ENCODE data around the gene ADAD1.
"Not testable (repeated sequence)": the region's sequence is repeated elsewhere in the genome, so short reads cannot be mapped to it uniquely, and the experiment has no call there.

ADAD1 gene

DNA sequence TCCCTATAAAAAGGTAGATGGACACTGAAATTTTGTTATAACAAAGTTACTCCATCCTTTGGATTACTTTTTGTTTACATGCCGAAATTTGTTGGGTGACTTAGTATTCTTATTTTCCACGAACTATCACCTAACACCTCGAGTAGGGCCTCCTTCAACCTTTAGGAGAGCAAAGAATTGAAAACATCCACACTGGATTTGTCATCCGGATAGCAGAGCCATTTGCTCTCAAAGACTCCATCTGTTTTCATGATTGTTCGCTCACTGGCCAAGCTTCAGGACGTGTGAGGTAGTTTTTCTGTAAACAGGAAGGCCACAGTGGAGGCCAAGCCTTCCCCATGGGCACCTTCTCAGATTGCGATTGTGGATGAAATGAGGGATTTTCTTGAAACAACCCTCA is at the start of gene ADAD1:
Gene ADAD1, plus strand, starts transcription at position 301 of the 400 bp plus-strand sequence. CDS start 1,059 bp downstream, outside the sequence.
- DNase-seq: no peak

DNA sequence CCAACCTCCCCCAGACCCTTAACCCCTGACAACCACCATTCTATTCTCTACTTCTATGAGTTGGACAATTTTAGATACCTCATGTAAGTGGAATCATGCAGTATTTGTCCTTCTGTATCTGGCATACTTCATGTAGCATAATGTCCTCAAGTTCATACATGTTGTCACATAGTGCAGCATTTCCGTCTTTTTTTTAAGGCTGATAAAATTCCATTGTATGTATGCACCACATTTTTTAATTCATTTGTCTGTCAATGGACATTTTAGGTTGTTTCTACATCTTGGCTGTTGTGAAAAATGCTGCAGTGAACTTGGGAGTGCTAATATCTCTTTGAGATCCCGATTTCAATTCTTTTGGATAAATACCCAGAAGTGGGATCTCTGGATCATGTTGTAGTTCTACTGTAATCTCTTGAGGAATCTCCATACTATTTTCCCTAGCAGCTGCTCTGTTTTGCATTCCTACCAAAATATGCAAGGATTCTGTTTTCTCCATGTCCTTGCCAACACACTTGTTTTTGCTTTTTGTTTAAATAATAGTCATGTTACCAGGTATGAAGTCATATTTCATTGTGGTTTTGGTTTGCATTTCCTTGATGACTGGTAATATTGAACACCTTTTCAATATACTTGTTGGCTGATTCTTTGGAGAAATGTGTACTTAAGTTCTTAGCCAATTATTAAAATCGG is 48.8 kb upstream of the ADAD1 start:
- no peak for DNase-seq

DNA sequence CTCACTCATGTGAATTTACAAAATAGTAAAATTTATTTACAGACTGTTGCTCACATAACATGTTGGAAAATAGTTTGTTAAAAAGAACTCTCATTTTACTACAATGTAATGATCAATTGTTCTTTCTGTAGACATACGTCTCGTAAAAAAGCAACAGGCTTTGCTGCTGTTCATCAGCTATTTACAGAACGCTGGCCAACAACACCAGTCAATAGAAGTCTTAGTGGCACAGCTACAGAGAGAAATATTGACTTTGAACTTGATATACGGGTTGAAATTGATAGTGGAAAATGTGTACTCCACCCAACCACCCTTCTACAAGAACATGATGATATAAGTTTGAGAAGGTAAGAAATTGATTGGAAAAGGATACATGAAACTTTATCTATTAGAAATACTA is 47.6 kb upstream of the ADAD1 start:
- DNase-seq: no peak

DNA sequence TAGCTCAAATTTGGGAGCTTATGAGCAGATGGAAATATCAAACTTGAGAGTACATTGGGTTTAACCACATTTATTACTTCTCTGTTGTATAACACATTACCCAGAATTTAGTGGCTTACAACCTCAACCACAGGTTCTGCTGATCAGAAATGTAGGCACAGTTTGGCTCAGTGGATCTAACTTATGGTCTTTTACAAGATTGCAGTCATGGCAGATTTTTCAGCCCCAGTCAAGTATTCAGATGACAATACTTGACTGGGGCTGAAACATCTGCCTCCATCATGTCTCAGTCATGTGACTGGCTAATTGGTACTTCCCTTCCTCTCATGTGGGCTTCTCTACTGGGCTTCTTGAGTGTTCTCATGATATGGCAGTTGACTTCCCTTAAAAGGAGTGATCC is 44.0 kb upstream of the ADAD1 start:
- no peak for DNase-seq

DNA sequence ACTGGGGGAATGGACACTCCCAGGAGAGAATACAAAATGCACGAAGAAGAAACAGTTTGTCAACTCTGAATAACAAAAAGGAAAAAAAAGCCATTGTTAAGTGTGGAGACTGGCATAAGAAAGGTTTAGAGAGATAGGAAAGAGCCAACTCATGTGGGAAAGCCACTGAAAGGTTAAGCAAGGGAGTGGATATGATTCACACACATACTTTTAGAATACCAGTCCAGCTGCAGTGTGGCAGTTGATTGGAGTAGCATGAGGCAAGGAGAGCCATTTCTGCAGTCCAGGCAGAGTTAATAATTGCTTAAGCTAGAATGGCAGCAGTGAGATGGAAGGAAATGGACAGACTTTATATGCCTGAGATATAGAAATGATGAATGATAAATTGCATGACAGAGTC is 36.9 kb upstream of the ADAD1 start:
- no peak for DNase-seq

DNA sequence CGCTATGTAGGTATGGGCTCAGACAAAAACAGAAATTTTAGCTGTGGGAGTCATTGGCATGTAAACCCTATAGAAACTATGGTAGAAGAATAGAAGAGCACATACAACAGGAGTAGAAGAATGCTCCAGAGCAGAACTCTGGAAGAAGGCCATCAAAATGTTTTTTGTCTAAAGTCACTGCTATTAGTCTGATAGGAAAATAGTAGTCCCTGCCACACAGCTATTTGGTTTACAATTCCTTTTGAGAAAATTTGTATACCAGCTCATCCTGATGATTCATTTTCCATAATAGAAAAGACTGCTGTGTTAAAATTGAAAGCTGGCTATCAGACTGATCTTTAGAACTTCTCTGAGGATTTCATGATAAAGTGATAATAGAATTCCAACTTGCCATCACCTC is 32.8 kb upstream of the ADAD1 start:
- DNase-seq: no peak

DNA sequence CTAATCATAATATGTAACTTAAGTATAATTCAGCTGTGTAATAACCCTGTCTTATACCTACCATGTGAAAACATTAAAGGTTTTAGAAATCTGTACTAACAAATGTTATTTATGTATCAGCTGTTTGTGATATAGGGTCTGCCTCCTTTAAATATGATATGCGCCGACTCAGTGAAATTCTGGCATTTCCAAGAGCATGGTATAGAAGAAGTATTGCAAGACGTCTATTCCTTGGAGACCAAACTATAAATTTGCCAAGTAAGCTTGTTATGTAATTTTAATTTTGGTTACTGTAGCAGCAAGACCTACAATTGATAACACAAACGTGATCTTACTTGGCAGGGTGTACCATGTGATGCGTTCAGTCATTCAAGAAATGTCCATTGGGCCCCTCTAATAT is 32.3 kb upstream of the ADAD1 start:
- DNase-seq: no peak

DNA sequence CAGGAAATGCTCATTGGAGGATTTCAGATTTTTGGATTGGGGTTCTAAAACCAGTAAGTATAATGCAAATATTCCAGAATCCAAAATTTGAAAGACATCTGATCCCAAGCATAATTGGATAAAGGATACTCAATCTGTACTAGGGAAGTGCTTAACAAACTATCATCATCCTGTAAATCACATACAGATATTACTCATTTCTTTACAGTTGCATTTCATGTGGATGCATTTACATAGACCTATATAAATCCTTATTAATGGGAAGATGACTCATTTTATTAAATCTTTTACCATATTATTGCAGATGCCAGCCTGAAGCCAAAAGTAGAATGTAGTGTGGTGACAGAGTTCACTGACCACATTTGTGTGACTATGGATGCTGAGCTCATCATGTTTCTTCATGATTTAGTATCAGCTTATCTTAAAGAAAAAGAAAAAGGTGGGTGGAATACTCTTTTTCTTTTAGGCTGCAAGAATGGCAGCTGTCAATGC is 22.4 kb upstream of the ADAD1 start:
- DNase-seq: no peak

DNA sequence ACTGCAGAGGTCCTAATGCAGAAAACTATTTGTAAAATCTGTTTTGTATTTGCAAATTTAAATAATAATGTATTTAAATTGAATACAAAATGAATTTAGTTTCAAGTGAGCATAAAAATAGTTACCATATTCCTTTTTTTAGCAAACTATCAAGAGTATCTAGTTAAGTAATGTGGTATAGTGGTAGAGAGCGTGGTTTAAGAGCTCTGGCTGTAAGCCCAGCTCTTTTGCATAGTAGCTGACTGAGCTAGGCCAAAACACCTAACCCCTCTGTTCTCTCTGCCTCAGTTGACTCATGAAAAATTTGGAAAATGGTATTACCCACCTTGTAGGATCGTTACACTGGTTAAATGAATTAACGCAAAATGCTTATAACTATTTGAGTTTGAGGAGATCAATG is 18.1 kb upstream of the ADAD1 start:
- DNase-seq: no peak

DNA sequence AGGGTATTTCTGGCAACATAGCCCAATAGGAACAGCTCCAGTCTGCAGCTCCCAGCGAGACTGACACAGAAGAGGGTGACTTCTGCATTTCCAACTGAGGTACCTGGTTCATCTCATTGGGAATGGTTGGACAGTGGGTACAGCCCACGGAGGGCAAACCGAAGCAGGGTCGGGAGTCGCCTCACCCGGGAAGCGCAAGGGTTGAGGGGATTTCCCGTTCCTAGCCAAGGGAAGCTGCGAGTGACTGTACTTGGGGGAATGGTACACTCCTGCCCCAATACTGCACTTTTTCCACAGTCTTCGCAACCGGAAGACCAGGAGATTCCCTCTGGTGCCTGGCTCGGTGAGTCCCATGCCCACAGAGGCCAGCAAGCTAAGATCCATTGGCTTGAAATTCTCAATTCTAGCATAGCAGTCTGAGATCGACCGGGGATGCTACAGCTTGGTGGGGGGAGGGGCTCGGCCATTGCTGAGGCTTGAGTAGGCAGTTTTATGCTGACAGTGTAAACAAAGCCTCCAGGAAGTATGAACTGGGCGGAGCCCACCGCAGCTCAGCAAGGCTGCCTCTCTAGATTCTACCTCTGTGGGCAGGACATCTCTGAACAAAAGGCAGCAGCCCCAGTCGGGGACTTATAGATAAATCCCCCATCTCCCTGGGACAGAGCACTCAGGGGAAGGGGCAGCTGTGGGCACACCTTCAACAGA is 14.0 kb upstream of the ADAD1 start:
- no peak for DNase-seq

DNA sequence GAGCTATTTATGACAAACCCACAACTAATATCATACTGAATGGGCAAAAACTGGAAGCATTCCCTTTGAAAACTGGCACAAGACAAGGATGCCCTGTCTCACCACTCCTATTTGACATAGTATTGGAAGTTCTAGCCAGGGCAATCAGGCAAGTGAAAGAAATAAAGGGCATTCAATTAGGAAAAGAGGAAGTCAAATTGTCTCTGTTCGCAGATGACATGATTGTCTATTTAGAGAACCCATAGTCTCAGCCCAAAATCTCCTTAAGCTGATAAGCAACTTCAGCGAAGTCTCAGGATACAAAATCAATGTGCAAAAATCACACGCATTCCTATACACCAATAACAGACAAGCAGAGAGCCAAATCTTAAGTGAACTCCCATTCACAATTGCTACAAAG is 10.0 kb upstream of the ADAD1 start:
- DNase-seq: not testable (repeated sequence)

DNA sequence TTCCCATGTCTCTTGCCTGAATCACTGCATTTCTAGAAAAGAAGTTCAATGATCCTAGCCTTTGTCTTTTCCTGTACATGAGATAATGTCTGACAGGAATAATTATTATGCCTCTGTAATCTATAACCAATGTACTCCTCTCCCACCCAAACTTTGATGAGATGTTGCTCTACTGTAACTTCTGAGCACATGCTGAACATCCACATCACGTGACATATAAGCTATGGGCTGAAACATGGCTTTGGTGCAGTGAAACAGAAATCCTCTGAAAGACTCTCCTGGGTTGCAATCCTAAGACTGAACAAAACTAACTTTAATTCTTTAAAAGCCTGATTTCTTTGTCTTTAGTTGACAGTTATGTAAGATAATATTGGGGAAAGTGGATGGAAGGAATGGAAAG is 1.5 kb upstream of the ADAD1 start:
- no peak for DNase-seq

DNA sequence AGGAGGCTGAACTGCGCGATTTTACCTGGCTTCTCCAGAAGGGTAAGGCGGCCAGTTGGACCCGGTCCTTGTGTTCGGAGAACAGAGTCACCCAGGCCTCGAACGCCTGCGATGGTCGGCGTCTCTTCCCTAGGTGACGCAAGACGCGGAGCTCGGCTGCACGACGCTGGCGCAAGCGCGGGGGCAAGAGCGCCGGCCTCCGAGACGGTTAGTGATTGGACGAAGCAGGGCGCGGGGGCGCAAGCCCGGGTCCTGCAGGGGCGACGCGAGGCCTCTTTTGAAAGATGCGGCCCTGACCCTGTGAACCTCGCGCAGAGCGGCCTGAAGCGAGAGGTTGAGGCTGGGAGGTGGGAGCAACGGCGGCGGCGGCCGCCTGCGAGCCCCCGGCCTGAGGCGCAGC is 428 bp downstream of the ADAD1 start:
- DNase-seq: no peak

DNA sequence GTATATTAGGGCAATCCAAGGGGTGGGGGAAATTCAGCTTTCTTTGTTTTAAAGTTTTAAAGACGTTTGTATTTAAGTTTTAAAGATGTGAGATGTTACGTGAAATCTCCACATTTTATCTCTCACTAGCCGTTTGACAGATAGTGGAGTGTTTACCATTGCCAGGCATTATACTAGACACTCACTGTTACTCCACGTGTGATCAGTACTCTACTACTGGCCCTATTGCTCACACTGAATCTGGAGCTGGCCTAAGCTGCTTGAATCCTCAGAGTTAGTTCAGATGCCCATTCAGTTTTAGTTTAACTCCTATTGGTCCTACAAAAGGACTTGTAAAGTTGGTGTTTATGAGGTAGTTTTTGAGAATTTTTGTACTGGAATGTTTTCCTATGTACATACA is 4.5 kb downstream of the ADAD1 start:
- DNase-seq: no peak

DNA sequence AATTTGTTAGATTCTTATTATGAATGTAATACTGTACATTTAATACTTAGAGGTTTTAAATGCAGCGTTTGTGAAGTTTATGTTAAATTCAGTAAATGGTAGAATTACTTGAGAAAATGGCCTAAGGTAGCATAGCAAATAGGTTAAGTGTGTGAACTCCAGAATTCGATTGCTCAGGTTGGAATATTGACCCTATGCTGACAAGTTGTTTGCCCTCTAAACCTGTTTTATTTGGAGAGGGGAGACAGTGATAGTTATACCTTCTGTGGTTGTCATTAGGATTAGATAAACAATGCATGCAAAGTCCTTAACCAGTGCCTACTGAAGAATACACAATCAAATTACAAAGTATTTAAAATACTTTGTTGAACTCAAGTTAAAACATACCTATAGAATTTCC is 5.4 kb downstream of the ADAD1 start:
- DNase-seq: no peak

DNA sequence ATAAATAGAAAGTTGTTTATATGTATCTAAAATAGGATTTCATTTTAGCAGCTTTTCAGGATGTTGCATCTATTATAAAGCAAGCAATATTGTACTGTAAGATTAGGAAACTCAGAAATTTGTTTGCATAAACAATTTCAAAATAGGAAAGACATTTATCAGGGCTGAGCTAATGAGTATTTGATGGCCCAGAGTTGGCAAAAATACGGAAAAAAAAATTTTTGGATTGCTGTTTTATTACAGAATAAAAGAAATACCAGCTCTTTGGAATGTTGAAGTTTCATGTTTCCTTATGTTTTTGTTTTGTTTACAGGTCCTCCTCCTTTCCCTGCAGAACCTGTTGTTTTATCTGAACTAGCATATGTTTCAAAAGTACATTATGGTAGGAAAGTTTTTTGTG is 14.5 kb downstream of the ADAD1 start:
- no peak for DNase-seq

DNA sequence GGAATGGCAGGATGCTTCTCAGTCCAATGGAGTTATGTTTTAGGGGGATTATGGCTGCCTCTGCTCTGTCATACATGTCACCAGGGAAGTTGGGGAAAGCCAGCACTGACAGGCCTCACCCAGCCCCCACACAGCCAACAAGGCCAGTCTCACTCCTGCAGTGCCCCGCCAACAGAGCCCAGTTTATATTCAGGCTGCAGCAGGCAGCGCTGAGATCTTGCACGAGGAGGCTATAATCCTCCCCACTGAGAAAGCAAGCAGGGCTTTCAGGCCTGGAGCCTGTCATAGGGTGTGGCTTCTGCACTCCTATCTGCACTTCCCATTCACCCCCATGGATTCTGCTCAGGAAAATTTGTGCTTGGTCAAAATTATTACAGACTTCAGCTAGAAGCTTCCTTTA is 25.1 kb downstream of the ADAD1 start:
- no peak for DNase-seq

DNA sequence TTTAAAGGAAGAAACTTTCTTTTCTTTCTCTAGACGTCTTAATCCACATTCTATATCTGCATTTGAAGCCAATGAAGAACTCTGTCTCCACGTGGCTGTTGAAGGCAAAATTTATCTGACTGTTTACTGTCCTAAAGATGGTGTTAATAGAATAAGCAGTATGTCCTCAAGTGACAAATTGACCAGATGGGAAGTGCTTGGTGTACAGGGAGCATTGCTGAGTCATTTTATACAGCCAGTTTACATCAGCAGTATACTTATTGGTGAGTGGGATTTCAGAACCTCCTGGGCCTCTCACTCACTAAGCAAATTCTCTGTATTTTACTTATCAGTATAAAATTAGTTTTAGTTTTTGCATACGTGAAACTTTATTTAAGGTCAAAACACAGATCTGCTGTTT is 33.7 kb downstream of the ADAD1 start:
- DNase-seq: no peak

DNA sequence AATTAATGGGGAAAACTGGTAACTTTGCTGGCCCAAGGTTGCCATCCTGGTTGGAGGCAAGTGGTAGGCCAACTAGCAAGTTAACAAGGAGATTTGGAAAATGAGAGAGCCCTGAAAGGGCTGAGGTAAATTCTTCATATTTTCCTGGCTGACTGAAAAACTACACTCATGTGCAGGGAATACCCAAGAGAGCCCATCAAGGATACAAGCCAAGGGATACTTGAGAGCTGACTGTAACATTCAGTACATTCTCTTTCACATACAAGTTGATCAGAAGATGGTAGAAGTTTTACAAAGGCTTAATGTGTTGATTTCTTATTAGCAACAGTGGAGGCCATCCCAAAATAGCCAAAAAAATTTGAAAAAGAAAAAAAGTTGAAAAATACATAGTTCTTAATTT is 44.4 kb downstream of the ADAD1 start:
- no peak for DNase-seq

DNA sequence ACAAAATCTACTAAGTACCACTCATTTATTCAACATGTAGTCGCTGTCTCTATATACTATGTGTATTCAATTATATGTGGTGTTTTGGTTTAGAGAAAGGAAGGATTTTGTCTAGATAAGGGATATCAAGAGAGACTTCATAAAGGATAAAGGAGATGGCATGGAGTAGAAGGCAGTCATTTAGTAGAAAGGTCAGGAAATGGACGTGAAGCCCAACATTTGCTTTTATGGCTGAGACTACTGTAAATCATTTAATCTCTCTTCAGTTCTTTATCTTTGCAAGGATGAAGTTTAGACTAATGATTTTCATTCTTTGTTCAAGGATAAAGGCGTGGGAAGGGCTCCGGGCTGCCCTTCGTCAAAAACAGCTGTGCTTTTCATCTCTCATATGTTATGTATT is 52.5 kb downstream of the ADAD1 start:
- no peak for DNase-seq

DNA sequence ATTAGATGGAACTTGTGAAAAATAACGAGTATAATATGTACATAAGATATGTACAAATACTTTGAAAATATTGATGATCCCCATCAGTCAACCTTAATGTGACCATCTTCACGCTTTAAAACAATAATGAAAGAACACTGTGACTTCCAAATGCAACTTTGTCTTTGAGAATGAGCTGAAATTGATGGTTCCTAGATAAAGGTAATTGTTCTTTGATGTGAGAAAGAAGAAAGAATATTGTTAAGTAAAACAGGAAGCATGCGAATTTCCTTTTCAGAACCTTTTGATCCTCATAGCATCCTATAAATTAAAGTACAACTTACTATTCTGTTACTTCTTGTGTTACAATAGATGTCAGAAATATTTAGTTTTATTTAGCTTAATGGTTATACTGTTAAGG is 55.5 kb downstream of the ADAD1 start:
- DNase-seq: no peak

DNA sequence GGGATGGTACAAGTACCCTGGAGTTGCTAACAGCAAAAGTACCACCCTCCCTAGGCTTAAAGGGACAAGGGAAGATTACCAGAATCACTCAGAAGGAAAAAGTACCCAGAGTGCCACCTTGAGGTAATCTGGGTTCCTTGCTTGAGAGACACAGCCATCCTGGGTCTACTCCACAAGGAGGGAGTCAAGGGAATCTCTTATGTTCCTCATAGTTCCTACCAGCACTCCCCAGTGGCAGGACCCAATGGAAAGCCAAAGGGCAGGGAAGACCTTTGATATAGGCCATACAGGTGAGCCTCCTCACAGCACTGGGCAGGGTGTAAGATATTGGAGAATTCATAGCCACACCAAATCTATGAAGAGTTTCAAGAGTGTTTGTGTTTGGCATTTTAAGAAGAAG is 72.0 kb downstream of the ADAD1 start:
- peak; percentile 41 to 52 for DNase-seq

DNA sequence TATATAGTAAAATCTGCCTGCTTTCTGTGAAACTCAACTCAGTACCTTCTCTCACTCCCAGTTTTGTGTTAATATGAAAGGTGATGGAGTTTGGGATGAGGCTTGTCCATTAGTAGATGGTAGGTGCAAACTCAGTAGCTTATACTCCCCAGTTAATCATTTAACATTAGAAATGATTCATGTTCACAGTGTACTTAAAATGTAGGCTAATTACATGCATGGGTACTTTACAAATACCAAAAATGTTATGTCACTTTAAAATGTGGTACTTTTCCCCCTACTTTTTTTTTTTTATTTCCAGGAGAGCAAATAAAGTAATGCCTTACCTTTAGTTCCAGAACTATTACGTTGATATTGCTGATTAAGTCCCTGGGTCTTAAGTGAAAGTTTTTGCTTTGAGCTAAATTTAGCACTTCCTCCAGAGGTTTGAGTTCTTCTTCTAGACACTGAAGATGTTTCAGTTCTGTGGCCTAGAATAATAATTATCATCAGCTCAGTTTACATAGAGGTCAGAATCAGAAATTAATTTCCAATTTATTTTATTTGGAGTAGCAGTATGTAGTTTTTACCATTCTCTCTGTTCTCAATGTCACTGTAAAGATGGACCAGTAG is 74.7 kb downstream of the ADAD1 start:
- no peak for DNase-seq
